C1 segment of cervical spinal cord (tissue), 14 donors: ENCODE measurements around the gene GNPTAB.

Source experiments
- DNase-seq, 14 donors: peaks; one replicate each; lab custom pipeline; 2025; lab: John Stamatoyannopoulos, UW

GNPTAB gene

GRCh38 chr12:101697197-101697929 lies 133.4 kb downstream of the GNPTAB start, which contains the start of gene CHPT1:
Gene CHPT1, plus strand, starts transcription at chr12:101697640. Its CDS starts 222 bp downstream, at chr12:101697862.
- peak in 13 of 14 donors; percentile 7 to 81 (median 65) for DNase-seq

DNA sequence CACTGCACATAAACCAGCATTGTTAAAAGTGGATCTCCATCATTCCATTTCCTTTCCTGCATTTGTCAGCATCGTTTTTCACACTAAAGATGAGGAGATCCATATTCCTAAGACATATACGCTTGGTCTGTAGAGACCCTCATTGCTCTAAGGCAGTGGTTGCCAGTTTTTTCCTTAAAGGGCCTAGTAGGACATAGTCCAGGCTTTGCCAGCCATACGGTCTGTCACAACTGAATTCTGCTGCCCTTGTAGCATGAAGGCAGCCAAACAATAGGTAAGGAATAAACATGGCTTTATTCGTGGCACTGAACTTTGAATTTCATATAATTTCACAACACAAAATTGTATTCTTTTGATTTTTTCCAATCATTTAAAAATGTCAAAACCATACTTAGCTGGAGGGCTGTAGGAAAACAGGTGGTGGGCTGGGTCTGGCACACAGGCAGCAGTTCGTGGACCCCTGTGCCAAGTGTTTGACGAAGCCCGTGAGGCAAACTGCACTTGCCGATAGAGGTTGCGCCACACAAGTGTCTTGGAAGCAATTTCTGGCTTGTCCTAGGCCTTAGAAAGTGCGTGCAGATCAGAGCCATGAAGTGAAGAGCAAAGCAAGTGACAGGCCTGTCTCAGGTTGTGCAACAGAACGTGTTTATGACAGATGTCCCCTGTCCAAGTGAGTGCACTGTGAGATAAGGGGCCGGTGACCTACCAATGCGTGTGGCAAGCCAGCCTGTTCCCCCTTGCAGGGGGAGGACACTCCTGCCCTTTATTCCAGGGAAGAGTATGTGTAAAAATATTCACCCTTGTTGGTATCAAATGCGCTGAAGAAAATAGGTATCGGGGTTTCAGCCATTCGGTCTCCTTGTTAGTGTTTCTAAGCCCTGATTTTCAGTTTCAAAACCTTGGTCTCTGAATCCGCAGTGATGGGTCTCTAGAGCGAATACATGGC lies 134.2 kb downstream of the GNPTAB start:
- DNase-seq: peak in 7 of 14 donors; percentile 13 to 83 (median 49)

GRCh38 chr12:101695706-101696105 lies 135.1 kb downstream of the GNPTAB start:
- DNase-seq: peak in 1 of 14 donors; percentile 11
